HG02938 (cell line): ENCODE measurements around the gene CASZ1.

Experiments used
- ATAC-seq: cut with Tn5 transposase; IDR thresholded peaks from one replicate; pipeline ENCODE4 v1.9.1; 2021; ENCODE audit warnings: mild to moderate bottlenecking, moderate library complexity; ENCODE audit not compliant: unreplicated experiment

Gene CASZ1

DNA sequence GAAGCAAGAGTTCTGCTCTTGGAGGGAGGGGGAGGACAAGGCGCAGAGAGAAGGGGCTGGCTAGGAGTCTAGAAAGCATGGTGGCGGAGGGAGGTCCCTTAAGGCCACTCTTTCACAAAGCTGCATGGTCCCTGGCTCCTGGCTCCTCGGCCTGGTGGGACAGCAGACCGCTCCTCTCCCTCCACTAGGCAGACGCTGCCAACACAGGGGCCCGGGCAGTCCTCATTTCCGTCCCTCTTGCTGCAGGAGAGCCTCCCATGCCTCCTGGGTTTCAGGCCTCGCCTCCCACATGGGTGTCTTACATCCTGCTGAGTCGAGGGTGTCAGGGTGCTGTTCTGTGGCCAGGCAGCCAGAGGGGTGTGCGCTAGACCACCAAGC lies 108.0 kb downstream of the CASZ1 start:
- no peak for ATAC-seq

DNA sequence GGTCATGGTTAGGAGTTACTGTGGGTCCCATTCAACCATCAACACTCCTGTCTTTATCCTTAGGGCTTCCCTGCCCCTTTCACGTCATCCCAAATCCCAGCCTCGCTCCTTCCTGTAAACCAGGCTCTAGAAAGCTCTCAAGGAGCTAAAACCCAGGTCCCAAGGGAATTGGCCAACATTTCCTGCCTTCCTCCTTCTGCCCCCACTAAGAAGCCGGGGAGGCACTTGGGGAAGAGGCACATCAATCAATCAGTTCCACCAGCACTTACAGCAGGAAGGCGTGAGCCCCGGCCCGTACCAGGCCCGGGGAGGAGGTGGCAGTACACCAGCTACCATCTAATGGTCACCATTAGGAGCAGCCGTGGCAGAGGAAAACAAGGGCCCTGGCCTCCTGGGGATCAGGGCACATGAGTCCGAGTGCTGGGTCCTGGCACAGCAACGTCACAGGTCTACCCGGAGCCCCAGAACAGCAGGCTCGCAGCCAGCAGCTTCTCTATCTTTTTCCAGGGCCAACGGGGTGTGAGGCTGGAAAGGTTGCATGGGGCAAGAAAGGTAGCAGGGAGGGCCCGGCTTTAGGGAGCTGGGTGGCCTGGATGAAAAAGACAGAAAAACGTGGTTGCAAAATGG lies 108.6 kb downstream of the CASZ1 start:
- ATAC-seq = no peak

DNA sequence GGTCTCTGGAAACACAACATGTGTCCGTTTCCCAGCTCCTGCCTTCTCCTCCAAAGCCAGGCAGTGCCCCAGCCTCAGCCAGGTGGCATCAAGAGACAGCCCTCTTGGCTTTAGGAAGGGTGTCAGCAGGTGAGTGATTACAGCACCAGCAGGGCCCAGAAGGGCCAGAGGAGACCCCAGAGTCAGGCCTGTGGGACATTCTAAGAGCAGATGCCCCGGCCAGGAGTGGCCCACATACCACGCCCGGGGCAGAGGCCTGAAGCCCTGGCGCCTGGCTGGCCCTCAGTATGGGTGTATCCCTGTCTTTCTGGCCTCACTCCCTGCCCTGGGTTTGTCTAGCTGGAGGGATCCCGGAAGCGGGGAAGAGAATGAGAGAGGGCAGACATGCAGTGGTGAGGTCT lies 109.2 kb downstream of the CASZ1 start:
- ATAC-seq = no peak

DNA sequence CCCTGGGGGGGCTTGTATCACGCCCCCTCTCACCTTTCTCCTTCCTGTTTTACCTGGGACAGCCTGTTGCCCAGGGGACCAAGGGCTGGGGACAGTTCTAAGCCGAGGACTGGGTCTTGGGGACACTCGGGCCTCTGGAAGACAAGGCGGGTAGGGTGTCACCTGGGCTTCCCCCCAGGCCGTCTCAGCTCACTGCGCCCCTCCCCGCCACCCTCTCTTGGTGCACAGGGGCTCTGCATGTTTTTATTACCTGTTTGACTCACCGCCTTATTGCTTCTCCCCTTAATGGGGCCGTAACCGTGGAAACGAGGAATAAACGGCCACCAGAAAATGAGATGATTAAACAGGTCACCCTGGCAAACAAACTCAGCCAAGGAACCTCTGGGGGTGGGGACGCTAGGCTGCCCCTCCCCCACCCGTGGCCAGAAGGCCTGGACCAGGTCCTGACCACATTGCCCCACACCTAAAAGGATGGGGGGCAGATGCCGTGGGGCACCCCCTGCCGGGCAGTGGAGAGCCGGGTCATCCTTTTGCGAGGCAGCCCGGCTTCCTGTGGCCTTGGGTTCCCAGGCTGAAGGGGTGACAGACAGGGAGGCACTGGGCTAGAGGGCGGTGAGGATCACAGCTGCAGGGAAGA lies 109.9 kb downstream of the CASZ1 start:
- ATAC-seq = no peak

DNA sequence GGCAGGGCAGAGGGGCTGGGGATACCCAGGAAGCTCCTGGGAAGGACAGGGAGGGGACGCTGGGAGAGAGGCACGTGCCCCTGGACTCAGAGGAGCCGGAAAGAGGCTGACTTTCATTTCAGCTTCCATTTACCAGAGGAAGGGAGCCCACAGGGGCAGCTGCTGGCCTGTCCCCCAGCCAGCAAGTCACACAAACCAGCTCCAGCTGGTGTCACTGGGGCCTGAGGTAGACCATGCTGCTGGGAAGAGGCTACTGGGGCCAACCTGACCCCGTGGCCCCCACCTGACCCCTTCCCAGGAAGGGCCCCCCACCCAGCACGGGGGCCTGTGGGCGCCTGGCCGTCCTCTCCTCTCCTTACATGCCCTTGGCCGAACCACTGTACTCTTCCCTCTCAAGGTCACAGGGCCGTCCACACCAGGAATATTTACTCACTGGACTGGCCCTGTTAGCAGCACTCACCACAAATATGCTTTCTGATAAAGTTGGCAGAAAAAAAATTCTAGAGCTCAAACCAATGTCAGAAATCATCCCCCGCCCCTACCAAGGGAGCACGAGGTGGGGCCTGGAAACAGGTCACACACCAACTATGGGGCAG lies 110.5 kb downstream of the CASZ1 start:
- ATAC-seq = no peak

DNA sequence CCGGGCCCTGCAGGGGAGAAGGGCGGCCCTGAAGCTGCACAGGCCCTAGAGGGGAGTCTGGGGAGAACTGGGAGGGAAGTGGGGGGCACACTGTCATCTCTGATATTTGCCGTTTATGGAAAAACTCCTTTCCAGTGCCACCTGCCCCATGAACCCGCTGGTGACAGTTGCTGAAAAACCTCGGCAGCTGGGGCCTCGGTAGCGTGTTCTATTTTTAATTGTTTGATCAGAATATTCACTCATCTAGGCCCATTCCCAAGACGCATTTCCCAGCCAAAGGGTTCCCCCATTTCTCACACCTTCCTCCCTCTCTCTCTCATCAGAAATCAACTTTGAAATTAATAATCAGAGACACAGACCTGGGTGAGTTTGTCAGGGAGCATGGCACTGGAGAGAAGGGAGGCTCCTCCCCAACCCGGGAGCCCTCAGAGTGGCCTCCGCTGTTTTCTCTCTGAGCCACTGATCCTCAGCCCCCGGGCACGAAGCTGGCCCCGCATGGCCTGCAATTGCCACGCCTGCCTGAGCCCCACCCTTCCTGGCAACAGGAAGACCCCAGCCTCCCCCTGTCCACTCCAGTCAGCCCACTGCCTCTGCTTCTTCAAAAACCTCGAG lies 111.1 kb downstream of the CASZ1 start:
- no peak for ATAC-seq

DNA sequence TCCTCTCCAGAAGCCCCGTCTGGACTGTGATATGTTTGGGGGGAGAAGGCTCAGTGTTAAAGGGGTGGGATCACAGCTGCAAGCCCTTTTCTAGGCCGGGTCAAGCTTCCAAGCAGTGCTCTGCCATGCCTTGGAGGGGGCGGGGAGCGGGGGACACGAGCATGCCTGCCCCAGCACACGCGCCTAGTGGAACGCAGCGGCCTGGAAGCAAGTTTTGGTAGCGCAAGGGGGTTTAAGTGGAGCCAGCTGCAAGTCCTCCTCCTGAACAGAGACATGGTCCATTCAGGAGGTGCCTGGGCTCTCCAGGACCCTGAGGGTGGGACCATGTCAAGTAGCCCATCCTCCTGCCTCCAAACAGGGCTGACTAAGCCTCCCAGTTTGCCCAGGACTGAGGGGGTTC lies 112.2 kb downstream of the CASZ1 start:
- no peak for ATAC-seq

DNA sequence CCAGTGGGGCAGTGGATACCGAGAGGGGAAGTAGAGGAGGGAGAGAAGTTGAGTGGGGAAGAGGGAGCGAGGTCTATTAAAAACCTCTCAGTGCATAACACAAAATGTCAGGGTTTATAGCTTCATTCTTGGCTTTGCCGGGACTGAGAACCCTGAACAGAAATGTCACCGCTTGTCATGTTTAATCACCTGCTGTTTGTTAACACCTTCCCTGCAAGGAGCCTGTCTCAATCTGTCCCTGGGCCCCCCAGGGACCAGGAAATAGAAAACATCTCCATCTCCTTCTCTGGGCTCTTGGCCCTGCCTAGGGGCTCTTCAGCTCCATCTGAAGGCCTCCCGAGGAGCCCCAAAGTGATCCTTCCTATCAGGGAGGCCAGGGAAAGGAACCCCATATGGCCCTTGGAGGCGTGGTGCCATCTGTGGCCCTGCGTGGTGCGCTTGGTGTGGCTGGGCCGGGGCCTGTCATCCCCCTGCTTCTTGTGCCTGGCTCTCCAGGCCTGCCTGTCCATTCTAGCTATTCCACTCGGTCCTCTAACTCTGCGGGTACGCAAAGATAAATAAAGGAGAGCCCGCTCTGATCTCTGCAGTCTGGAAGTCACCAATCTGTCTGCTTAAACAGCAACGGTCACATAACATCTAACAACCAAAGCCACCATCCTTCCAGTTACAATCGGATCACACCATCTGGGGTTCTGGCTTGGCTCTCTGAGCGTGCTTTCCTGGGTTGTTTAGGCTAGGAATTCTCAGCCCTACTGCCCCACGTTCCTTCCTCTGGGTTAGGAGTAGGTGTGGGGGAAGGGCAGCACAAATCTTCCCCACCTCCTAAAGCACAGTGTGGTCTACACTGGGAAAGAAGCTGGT lies 113.8 kb downstream of the CASZ1 start:
- ATAC-seq = no peak

DNA sequence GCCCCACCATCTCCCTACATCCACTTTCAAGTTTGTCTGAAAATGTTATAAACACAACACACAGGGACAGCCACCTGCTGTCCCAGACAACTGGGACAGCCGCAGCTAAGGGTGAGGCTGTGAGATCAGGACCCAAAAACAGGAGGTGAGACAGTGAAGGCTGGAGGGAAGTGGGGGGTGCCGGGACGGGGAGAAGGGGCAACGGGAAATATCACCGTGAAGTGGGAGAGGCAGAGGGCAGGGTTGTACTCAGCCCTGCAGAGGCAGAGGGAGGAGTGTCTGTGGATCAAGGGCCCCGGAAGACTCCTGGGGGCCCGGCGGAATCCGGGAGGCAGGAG lies 114.4 kb downstream of the CASZ1 start:
- no peak for ATAC-seq

DNA sequence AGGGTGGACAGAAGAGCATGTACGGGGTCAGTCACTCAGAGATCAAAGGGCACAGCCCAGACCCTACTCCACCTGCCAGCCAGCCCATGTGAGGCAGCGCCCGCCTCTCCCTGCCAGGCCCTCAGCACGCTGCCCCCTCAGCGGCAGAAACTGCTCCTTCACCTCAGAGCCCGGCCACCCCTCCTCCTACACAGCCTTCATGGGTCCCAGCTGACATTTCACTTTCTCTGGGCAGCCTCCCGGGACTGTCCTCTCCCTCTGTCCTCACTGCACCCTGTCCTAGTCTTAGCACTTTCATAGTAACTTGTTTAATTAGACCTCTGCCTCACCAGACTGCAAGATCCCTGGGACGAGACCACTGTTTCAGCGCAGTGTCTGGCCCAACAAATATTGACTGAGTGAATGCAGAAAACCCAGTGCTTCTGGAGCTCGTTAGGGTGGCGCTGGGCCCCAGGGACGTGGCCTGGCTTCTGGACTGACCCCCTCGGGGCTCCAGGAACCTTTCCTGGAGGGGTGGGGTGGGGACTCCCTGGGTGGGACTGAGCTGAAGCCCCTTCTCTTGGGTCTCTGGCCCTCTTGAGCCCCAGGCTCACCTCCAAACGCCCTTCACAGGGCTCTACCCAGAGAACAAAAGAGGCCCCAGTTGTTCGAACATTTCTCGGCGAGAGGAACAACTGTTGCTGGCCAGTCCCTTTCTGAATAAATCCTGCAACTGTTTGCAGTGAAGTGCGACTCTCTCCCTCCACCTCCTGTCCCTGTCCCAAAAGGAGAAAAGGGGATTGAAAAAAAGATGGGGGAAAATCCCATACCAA lies 114.9 kb downstream of the CASZ1 start:
- no peak for ATAC-seq

DNA sequence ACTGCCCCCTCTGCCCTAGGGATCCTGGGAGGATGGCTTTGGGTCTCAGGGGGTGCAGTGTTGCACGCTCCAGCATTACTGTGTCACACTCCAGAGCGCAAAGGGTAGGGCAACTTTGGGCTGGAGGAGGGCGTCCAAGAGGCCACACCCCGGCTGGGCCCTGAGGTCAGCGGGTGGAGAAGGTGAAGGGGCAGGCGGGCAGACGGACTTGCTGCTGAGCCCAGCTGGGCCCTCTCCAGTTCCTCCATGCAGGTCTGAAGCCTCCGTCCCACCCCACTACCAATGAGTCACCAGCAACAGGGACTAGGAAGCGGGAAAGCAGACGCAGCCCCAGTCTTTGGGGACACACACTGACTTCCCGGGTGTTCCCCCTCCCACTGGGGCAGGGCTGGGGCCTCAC lies 116.0 kb downstream of the CASZ1 start:
- no peak for ATAC-seq

DNA sequence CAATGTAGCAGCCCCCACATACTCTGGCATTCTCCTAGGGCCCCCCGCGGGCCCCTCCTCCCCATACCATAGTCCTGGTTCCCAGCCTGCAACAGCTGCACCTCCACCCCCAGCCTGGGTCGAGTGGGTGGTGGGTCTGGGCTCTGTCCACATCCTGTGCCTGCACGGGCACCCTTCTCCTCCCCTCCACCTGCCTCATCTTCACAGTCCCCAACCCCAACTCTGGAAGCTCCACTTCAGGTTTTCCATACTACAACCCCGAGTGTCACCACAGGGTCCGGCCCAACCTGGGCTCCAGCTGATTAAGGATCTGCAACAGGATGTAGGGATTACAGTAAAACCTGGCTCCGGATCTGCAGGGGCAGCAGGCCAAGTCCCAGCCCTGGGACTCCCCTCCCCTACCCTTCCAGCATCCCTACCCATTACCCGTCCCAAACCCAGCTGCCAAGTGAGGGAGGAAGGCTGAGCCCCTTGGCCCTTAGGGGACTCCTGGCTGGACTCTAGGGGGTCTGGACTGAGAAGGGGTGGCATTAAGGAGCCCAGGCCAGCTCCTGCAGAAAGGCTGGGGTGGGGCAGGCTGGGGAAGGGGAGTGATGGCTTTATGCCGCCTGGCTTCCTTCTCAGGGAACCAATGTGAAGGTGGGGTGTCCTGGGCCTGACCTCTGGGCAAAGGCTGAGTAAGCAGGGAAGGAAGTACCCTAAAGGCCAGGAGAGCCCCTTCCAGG lies 116.8 kb downstream of the CASZ1 start:
- no peak for ATAC-seq

DNA sequence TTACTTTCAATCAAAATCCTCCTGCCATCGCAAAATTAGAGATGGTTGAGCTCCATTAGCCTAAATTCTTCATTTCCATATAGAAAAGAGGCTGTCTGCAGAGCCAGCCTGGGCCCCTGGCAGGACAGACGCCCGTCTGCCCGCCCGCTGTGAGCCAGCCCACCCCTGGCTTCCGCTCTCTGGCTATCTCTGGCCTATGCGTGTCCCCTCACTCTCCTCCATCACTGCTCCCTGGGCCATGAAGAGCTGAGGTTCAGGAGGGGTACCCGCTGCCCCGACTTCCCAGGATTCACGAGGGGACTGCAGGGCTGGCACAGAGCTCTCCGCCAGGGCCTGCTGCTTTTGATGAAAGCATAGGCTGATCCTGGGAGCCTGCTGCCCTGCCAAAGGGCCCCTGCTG lies 117.6 kb downstream of the CASZ1 start:
- ATAC-seq = no peak

DNA sequence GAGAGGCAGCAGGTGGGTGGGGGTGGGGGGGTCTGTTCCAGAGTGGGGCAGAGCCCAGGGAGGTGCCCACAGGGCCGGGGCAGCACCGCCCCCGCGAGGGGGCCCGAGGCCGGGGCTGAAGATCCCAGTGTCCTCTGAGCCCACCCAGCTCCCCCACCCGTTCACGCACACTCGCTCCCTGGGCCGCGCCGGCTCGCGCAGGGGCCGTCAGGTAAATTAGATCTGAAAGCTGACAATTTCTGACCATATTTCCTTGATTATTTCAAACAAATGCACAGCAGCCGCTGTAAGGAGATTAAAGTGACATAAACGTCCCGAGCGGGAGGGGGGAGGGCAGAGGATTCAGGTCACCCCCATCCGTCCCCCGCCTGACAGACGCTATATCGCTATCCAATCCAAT lies 118.0 kb downstream of the CASZ1 start:
- ATAC-seq = no peak

DNA sequence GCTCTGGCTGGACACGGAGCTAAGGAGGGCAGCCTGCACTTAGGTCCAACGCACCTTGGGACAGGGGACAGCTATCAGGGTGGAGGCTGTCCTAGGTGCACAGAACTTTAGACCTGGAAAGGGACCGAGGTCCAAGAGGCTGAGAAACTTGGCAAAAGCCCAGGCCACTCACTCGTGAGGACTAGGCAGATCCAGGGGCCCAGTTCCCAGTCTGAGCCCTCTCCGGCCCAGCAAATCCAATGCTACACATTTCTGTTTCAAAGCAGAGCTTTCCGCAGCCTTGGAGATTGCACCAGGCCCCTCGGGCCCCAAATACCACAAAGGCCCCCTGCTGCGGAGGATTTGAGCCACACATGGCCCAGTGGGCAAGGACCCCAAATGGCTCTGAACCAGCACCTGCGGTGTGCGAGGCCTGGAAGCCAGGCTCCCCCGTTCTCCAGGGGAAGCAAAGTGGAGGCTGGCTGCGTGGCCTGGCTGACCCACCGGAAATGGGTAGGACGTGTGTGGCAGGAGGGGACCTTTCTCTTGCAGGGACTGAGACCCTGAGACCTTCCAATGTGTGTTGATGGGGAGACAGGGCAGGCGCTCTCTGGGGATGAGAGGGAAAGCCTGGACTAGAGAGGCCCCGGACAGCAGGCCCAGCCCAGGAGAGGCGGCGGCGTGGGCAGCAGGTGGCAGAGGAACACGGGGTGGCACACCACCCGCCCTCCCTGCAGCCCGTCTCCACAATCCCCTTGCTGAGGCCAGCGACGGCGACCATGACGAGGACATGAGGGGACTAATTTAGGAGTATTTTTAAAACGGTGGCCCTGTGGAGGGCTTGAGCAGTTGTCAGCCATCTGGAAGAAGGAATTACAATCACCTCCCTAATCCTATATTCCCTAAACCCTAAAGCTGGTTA lies 118.7 kb downstream of the CASZ1 start:
- ATAC-seq = no peak

DNA sequence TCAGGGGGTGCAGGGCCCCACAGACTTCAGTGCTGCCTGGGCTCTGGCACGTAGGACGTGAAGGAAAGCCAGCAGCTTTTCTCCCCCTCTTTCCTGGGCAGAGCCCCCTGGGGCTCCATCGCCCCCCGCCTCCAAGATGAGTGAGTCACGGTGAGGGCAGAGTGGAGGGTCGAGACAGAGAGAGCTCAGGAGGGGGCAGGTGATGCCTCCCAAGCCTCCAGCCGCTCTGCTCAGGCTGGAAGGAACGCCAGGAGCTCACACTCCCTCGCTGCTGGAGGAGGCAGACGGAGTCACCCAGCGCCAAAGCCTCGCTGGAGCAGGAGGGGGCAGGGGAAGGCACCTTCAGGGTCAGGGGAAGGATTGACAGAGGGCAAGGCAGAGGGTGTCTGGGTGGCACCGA lies 119.5 kb downstream of the CASZ1 start:
- no peak for ATAC-seq

DNA sequence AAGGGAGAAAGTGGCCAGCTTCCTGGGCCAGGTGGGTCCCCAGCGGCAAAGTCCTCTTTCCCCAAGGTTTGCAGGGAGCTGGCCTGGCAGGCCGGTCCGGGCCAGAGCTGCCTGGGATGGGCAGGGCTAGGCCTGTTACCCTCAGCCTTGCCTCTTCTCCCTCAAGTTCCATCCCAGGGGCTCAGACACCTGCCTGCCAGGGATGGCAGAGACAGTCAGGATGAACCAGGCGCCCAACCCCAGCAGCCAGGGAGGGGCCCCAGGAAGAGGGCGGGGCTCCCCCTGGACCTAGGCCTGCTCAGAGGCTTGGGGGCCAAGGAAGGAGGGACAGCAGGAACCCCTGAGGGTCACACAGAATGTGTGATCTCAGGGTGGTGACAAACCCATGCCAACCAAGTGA lies 120.6 kb downstream of the CASZ1 start:
- ATAC-seq = no peak

DNA sequence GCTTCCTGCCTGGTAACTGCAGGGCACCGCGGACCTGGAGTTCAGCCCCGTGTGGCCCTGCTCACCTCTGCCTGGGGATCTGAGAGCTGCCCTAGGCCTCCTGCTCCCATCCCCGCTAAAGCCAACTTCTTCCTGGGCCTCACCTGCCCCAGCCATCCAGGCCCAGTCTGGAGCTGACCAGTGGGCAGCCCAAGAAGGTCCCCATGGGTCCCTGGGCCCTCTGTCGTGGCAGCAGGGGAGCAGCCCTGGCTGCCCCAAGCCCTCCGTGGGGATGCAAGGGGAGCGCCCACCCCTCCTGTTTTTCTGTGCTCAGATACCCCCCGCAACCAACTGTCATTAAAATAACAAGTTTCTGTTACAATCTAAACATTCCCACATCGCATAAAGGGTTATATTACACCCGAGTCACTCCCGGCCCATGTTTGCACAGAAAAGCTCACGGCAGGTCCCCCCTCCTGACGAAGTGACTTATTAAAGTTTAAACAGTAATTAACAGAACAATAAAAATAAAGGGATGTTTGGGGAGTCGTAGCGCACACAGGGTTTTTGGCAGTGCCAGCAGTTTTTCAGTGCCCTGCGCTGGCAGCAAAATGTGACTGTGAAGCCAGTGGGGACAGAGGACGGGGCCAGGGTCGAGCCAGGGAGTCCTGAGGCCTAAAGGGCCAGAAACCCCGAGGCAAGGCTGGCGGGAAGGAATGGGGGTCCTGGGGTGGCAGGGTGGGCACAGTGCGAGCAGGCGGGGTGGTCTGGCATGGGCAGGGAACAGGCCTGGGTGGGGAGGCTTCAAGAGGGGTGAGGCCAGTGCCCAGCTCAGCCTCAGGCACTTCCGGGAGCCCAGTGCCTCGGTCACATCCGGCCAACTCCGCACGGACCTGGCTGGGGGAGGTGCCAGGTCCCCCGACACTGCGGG lies 121.5 kb downstream of the CASZ1 start:
- no peak for ATAC-seq
